Spleen (tissue), 11 donors: ENCODE data around the gene VPS18. TPM values are rescaled to one million over a fixed set of nuclear protein-coding genes. Genes with fewer than 3 reads are reported as not detected.
A peak's percentile ranks its signal among the peaks of the same experiment; 100 is the strongest.

ENCODE experiments used
- DNase-seq: peaks from one replicate; pipeline ENCODE4 v3.0.0-alpha.2; 2020
- H3K27ac ChIP-seq, 8 donors: fragments of 200-600 bp; sonication (generic) in 7 of 8; 1 replicate in 4 of 8; 2 replicates in 4 of 8; pipeline versions ENCODE4 v1.5.0 to v1.8.0; 2016 to 2021; ENCODE audit warnings: inconsistent platforms in 4 of 8, mild to moderate bottlenecking in 4 of 8, moderate library complexity in 1 of 8
- H3K27me3 ChIP-seq, 7 donors: fragments of 200-600 bp; sonication (generic) in 6 of 7; replicated peaks in 1 of 7; 1 replicate in 4 of 7; 2 replicates in 3 of 7; pipeline versions ENCODE4 v1.5.0 to v1.8.0; 2016 to 2021; ENCODE audit warnings: inconsistent platforms in 3 of 7, mild to moderate bottlenecking in 1 of 7
- H3K36me3 ChIP-seq, 6 donors: fragments of 200-600 bp; sonication (generic) in 5 of 6; 1 replicate in 4 of 6; 2 replicates in 2 of 6; pipeline versions ENCODE4 v1.5.0 to v1.8.0; 2016 to 2021; ENCODE audit warnings: inconsistent platforms in 2 of 6
- H3K4me1 ChIP-seq, 6 donors: fragments of 200-600 bp; sonication (generic) in 5 of 6; 1 replicate in 3 of 6; 2 replicates in 3 of 6; pipeline versions ENCODE4 v1.5.0 to v1.8.0; 2016 to 2021; ENCODE audit warnings: inconsistent platforms in 3 of 6
- H3K4me3 ChIP-seq, 8 donors: fragments of 200-600 bp; sonication (generic) in 7 of 8; 1 replicate in 4 of 8; 2 replicates in 4 of 8; pipeline versions ENCODE4 v1.5.0 to v1.8.0; 2016 to 2021; ENCODE audit warnings: inconsistent platforms in 4 of 8, mild to moderate bottlenecking in 4 of 8, moderate library complexity in 2 of 8
- H3K9me3 ChIP-seq, 8 donors: fragments of 200-600 bp; sonication (generic) in 7 of 8; 1 replicate in 4 of 8; 2 replicates in 4 of 8; pipeline versions ENCODE4 v1.5.0 to v1.8.0; 2016 to 2021; ENCODE audit warnings: inconsistent platforms in 4 of 8
- POLR2A ChIP-seq, 3 donors: fragments of 450-650 bp; IDR thresholded peaks; one replicate each; pipeline ENCODE4 v1.5.1; 2017; ENCODE audit warnings: antibody characterized with exemption in 3 of 3, mild to moderate bottlenecking in 1 of 3
- POLR2AphosphoS5 ChIP-seq, 3 donors: sonication (generic); formaldehyde crosslinking; IDR thresholded peaks; one replicate each; pipeline ENCODE4 v1.5.1; 2017; ENCODE audit warnings: antibody characterized with exemption in 3 of 3
- WGBS, 5 donors: extraction: QIAGEN DNeasy Blood & Tissue Kit in 3 of 5; methylation state at CpG; one replicate each; pipeline versions ENCODE4 v1.1.5 to v1.1.7; 2013 to 2018; 5-methylcytosine and 5-hydroxymethylcytosine counted together
- intact Hi-C: fragments of 100-400 bp; cut with DNase I; formaldehyde crosslinking; loops from one replicate; pipeline ENCODE4 v1.15.0; 2023; ENCODE audit warnings: low total_unique reads
- polyA plus RNA-seq, 3 donors: library from polyadenylated mRNA; stranded (reverse); fragments of 200-250 nt; gene quantifications; one replicate each; pipeline ENCODE4 v1.2.1, GENCODE V29; 2013
- total RNA-seq, 7 donors: library from RNA; depleted of rRNA in 3 of 7; stranded (reverse); fragments of >200 nt in 3 of 7; fragmentation: NEBNext Ultra II Directional in 4 of 7; extraction: Animal tissue kit (Norgen Biotek cat#: 25700) in 4 of 7; gene quantifications; one replicate each; pipeline versions ENCODE4 v1.1.0 to v1.2.1, GENCODE V29; 2016 to 2021
- TF ChIP-seq, protein P1 (sequence below), 11 experiments: fragments of 200-600 bp in 7 of 11; fragments of 450-650 bp in 4 of 11; sonication (generic) in 4 of 11; IDR thresholded peaks in 8 of 11; conservative IDR thresholded peaks in 3 of 11; 1 replicate in 7 of 11; 2 replicates in 4 of 11; pipeline versions ENCODE4 v1.4.0 to v1.8.0; 2016 to 2021; ENCODE audit warnings: antibody characterized with exemption in 11 of 11, inconsistent platforms in 4 of 11, mild to moderate bottlenecking in 1 of 11
- donor health status: healthy with polysubstance abuse.
- donor health status: DM: no; HTN: no; CAD: no; lungs with moderate emphysema.
- donor health status: DM: no; HTN: no; CAD: no.
- donor health status: Bipolar disorder and iron deficiency.
- donor health status: healthy.
- donor health status: DM: no; HTN: no; CAD: no.
- donor health status: DM: yes; HTN: yes; CAD: no.

VPS18 gene
- total and polyA plus RNA-seq, 10 donors: 7.2 to 29.1 (median 22.3) TPM

DNA sequence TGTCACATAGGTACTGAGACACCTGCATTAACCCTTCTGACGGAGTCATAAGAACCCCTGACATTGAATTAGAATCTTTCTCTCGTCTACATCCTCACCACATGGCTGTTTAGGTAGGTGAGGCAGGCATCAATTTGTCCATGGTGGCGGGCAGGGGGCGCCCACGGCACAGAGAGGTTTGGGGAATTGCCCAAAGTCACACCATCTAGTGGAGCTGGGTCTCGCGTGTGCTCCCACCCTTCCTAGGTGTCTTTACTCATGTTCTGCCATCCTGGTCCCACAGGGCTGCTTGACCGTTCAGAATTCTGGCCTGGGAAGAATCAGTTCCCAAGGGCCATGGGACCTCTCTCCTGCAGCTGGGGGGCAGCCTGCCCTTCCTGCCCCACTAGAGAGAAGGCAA is 20.2 kb downstream of the VPS18 start:
- TF ChIP-seq POLR2A (IDR thresholded peaks at IDR 0.05) (no peak), POLR2AphosphoS5 (IDR thresholded peaks at IDR 0.05) (no peak)
- TF ChIP-seq, protein P1, sequence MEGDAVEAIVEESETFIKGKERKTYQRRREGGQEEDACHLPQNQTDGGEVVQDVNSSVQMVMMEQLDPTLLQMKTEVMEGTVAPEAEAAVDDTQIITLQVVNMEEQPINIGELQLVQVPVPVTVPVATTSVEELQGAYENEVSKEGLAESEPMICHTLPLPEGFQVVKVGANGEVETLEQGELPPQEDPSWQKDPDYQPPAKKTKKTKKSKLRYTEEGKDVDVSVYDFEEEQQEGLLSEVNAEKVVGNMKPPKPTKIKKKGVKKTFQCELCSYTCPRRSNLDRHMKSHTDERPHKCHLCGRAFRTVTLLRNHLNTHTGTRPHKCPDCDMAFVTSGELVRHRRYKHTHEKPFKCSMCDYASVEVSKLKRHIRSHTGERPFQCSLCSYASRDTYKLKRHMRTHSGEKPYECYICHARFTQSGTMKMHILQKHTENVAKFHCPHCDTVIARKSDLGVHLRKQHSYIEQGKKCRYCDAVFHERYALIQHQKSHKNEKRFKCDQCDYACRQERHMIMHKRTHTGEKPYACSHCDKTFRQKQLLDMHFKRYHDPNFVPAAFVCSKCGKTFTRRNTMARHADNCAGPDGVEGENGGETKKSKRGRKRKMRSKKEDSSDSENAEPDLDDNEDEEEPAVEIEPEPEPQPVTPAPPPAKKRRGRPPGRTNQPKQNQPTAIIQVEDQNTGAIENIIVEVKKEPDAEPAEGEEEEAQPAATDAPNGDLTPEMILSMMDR (IDR thresholded peaks at IDR 0.05 in 8 of 11, conservative IDR thresholded peaks at IDR 0.05 in 3 of 11): no peak
- Histone ChIP-seq H3K27me3 (no peaks in the 10 kb centered on the region), H3K9me3 (no peaks in the 10 kb centered on the region), H3K36me3 (no peaks in the 10 kb centered on the region), H3K4me1 (peaks cover 6 to 66% (median 29%) of the 10 kb centered on the region in 6 donors), H3K4me3 (no peak overlapping the region), H3K27ac (peak overlapping the region in 6 of 8 donors; percentile 36 to 63 (median 52))
- 79 to 89% (median 84%) methylated on average over 8 of the region's 8 CpGs for WGBS, 5 donors
- DNase-seq: no peak
- intact Hi-C loops: no loop called here

DNA sequence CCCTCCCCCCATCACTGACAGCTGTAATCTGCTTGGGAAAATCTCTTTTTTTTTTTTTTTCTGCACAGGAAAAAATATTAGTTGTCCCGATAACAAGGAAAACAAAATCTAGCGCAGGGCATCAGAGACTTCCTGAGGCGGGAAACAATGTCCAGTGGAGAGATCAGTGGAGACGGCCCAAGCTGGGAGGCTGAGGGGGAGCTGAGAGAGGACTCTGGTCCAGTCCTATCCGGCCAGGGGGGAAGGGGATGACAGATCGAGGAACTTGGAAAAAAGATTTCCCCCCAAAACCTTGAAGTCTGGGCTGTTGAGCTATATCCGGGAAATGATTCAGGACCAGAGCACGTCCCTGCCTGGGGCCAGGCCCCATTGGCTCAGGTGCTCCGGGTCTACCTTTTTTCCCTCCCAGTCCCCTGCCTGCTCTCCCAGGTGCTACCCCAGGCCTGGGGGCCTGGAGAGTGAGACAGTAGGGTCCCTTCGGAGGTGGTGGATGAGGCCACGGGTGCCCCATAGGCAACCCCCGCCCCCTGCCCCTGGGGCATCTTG is 20.9 kb downstream of the VPS18 start:
- no peak for TF ChIP-seq POLR2A (IDR thresholded peaks at IDR 0.05)
- TF ChIP-seq POLR2AphosphoS5 (IDR thresholded peaks at IDR 0.05): no peak
- TF ChIP-seq, protein P1 (IDR thresholded peaks at IDR 0.05 in 8 of 11, conservative IDR thresholded peaks at IDR 0.05 in 3 of 11): no peak
- Histone ChIP-seq H3K27me3 (no peaks in the 10 kb centered on the region), H3K9me3 (no peaks in the 10 kb centered on the region), H3K4me3 (no peak overlapping the region), H3K4me1 (peaks cover 0 to 59% (median 22%) of the 10 kb centered on the region in 6 donors), H3K36me3 (no peaks in the 10 kb centered on the region), H3K27ac (peak overlapping the region in 6 of 8 donors; percentile 41 to 63 (median 56))
- no peak for DNase-seq
- 67 to 76% (median 74%) methylated on average over 10 to 12 of the region's 12 CpGs for WGBS, 5 donors
- intact Hi-C loops: no loop called here

DNA sequence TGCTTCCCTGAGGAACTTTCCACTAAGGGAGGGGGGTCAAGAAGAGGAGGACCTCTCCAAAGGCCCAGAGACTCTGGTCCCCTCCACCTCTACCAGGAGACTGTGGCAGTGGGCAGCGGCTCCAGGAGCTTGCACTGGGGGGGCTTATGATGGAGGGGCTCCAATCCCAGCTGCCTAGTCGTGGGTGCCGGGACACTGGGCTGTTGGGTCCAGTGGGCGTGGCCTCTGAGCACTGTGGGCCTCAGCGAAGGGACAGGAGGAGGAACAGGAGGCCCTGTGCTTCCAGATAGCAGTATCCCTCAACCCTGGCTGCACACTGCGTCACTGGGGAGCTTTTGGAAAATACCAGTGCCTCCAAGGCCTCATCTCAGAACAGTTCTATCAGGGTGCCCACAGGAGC is 21.4 kb downstream of the VPS18 start:
- Histone ChIP-seq H3K9me3 (no peaks in the 10 kb centered on the region), H3K4me1 (peaks cover 0 to 54% (median 20%) of the 10 kb centered on the region in 6 donors), H3K27ac (peak overlapping the region in 6 of 8 donors; percentile 41 to 63 (median 56)), H3K36me3 (no peaks in the 10 kb centered on the region), H3K4me3 (no peak overlapping the region), H3K27me3 (no peaks in the 10 kb centered on the region)
- intact Hi-C loops: no loop called here
- DNase-seq: no peak
- 67 to 75% (median 71%) methylated on average over 6 of the region's 6 CpGs for WGBS, 5 donors
- TF ChIP-seq POLR2AphosphoS5 (IDR thresholded peaks at IDR 0.05) (no peak), POLR2A (IDR thresholded peaks at IDR 0.05) (no peak)
- TF ChIP-seq, protein P1 (IDR thresholded peaks at IDR 0.05 in 8 of 11, conservative IDR thresholded peaks at IDR 0.05 in 3 of 11): no peak

DNA sequence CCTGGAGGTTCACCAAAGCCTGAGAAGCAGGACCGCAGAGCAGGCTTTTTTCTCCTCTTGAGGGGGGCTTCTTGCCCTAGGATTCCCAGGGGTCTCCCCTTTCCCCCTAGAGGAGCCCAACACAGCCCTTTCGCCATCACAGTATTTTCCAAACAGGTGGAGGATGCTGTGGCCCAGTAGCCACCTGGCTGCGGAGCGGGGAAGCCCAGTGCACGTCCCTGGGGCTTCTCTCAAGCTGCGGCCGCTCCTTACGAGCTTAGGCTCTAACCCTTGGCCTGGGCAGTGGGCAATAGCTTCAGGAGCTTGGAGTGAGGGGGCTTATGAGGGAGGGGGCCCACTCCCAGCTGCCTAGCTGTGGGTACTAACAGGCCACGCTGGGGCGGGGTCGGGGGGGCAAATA is 23.3 kb downstream of the VPS18 start:
- intact Hi-C loops: no loop called here
- no peak for DNase-seq
- Histone ChIP-seq H3K4me3 (no peak overlapping the region), H3K27ac (peak overlapping the region in 5 of 8 donors; percentile 35 to 54 (median 42)), H3K4me1 (peaks cover 0 to 46% (median 15%) of the 10 kb centered on the region in 6 donors), H3K27me3 (no peaks in the 10 kb centered on the region), H3K9me3 (no peaks in the 10 kb centered on the region), H3K36me3 (no peaks in the 10 kb centered on the region)
- 58 to 76% (median 71%) methylated on average over 10 to 11 of the region's 11 CpGs for WGBS, 5 donors
- no peak for TF ChIP-seq POLR2A (IDR thresholded peaks at IDR 0.05)
- no peak for TF ChIP-seq POLR2AphosphoS5 (IDR thresholded peaks at IDR 0.05)
